Measurements from ENCODE around the gene TMEM109. TPM values are rescaled to one million over a fixed set of nuclear protein-coding genes. Genes with fewer than 3 reads are reported as not detected.
"Not testable (repeated sequence)": the region's sequence is repeated elsewhere in the genome, so short reads cannot be mapped to it uniquely, and the experiment has no call there.

TMEM109 gene
- total RNA-seq, 1 donor from 2014 or later = 63.6 TPM

GRCh38 chr11:60879104-60879503 is 34.9 kb upstream of the TMEM109 start:
- DNase-seq = no peak

- no peak for DNase-seq
Measured at GRCh38 chr11:60879971-60880588, 33.9 kb upstream of the TMEM109 start.

- no peak for DNase-seq
Measured at GRCh38 chr11:60880643-60881282, 33.2 kb upstream of the TMEM109 start.

- peak; percentile 85 for DNase-seq
Measured at GRCh38 chr11:60887556-60887955, 26.4 kb upstream of the TMEM109 start.

- no peak for DNase-seq
Measured at GRCh38 chr11:60889869-60890311, 24.1 kb upstream of the TMEM109 start.

- DNase-seq = no peak
Measured at GRCh38 chr11:60890696-60891095, 23.3 kb upstream of the TMEM109 start.

GRCh38 chr11:60891103-60891741 is 22.7 kb upstream of the TMEM109 start:
- peak; percentile 69 for DNase-seq

- no peak for DNase-seq
Measured at GRCh38 chr11:60895687-60896086, 18.3 kb upstream of the TMEM109 start.

GRCh38 chr11:60897496-60897895 is 16.5 kb upstream of the TMEM109 start:
- no peak for DNase-seq

GRCh38 chr11:60899046-60899936 is 14.7 kb upstream of the TMEM109 start:
- peak; percentile 89 for DNase-seq

GRCh38 chr11:60899977-60900376 is 14.0 kb upstream of the TMEM109 start:
- DNase-seq = no peak

GRCh38 chr11:60900673-60901404 is 13.1 kb upstream of the TMEM109 start:
- no peak for DNase-seq

- no peak for DNase-seq
Measured at GRCh38 chr11:60902625-60903024, 11.3 kb upstream of the TMEM109 start.

GRCh38 chr11:60905047-60905446 is 8.9 kb upstream of the TMEM109 start:
- no peak for DNase-seq

- DNase-seq = peak; percentile 61
Measured at GRCh38 chr11:60905551-60906113, 8.3 kb upstream of the TMEM109 start.

- peak; percentile 97 for DNase-seq
Measured at GRCh38 chr11:60906132-60906972, 7.6 kb upstream of the TMEM109 start, which contains the start of gene PRPF19. Gene PRPF19, minus strand, starts transcription at chr11:60906585. Its CDS starts 203 bp downstream, at chr11:60906382.

- no peak for DNase-seq
Measured at GRCh38 chr11:60908803-60909202, 5.2 kb upstream of the TMEM109 start.

- not testable (repeated sequence) for DNase-seq
Measured at GRCh38 chr11:60909680-60910280, 4.2 kb upstream of the TMEM109 start.

GRCh38 chr11:60910281-60910687 is 3.7 kb upstream of the TMEM109 start:
- DNase-seq = no peak

- peak; percentile 40 for DNase-seq
Measured at GRCh38 chr11:60910711-60911380, 3.1 kb upstream of the TMEM109 start.
